Measurements from ENCODE around the gene SVBP.

GRCh38 chr1:42851960-42852607 is 34.9 kb upstream of the SVBP start:
- no peak for TF ChIP-seq POLR2AphosphoS5 (IDR thresholded peaks at IDR 0.05)
- TF ChIP-seq CTCF (IDR thresholded peaks at IDR 0.05), result no peak
